Esophagus muscularis mucosa (tissue), 3 donors: ENCODE data around the gene APOO.

Experiments used
- POLR2A ChIP-seq: fragments of 450-650 bp; IDR thresholded peaks from one replicate; pipeline ENCODE4 v1.6.1; 2017; ENCODE audit warnings: antibody characterized with exemption, moderate library complexity, mild to moderate bottlenecking, low read depth
- TF ChIP-seq, protein P1 (sequence below), 3 experiments: fragments of 200-600 bp in 2 of 3; fragments of 450-650 bp in 1 of 3; sonication (generic) in 2 of 3; IDR thresholded peaks; one replicate each; pipeline ENCODE4 v1.5.1; 2017 to 2019; ENCODE audit warnings: antibody characterized with exemption in 3 of 3, mild to moderate bottlenecking in 2 of 3, moderate library complexity in 1 of 3

DNA sequence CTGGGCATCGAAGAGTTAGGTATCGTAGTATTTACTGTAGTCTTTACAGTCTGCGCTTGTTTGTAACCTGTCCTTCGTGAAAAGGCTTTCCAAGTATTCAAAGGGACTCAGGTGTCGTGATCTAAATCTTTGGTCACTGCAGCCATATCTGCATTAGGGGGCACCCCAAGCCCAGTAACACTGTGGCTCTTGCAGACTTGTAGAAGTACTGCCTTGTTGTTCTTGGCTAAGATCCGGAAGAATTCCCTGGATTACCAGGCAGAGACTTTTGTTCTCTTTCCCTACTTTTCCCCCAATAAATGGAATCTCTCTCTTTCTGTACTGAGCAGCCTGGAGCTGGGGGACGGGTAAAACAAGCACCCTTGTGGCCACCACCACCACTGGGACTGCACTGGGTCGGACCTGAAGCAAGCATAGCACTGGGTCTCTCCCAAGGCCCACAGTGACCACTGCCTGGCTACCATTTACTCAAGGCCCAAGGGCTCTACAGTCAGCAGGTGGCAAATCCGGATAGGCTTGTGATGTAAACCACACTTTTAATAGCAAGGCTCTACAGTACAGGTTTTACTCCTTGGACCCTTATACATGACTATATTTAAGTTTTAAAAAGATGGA, 12.1 kb upstream of the APOO start:
- TF ChIP-seq, protein P1, sequence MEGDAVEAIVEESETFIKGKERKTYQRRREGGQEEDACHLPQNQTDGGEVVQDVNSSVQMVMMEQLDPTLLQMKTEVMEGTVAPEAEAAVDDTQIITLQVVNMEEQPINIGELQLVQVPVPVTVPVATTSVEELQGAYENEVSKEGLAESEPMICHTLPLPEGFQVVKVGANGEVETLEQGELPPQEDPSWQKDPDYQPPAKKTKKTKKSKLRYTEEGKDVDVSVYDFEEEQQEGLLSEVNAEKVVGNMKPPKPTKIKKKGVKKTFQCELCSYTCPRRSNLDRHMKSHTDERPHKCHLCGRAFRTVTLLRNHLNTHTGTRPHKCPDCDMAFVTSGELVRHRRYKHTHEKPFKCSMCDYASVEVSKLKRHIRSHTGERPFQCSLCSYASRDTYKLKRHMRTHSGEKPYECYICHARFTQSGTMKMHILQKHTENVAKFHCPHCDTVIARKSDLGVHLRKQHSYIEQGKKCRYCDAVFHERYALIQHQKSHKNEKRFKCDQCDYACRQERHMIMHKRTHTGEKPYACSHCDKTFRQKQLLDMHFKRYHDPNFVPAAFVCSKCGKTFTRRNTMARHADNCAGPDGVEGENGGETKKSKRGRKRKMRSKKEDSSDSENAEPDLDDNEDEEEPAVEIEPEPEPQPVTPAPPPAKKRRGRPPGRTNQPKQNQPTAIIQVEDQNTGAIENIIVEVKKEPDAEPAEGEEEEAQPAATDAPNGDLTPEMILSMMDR (IDR thresholded peaks at IDR 0.05), result peak; percentile 11 to 46 (median 29)
- no peak for TF ChIP-seq POLR2A
